GM12801 (cell line): ENCODE results near the gene RAB17.

Experiments used
- CTCF ChIP-seq: IDR thresholded peaks from one replicate; pipeline ENCODE4 v1.5.1; 2011; ENCODE audit warnings: control low read depth; ENCODE audit not compliant: insufficient read length; ENCODE audit errors: extremely low read depth

RAB17 gene

DNA sequence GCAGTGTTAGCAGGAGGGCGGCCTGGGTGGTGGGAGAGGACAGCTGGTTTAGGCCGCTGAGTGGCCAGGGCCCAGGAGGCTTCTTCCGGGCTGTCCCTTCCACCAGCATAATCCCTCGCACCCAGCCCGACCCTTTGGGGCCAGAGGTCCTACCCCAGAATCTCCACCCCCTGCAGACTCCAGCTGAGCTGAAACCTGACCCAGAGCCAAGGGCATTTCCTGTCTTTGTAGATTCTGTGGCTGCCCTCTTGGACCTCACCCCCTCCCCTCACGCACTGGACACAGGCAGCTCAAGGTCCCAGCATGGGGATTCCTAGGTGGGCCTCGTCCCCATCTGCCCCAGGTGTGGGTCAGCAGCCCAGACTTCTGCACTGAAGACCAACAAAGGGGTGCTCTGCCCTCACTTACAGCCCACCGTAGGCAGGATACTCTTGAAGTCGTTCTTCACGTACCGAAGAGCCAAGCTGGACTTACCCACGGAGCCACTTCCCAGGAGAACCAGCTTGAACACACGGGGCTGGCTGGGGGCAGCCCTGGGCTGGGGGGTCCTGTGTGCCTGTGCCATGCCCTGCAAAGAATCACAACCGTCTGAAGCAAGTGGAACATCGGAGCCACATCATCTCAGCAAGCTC, 4.8 kb downstream of the RAB17 start:
- TF ChIP-seq CTCF, result no peak

- no peak for TF ChIP-seq CTCF
Observed at GRCh38 chr2:237583385-237584295, 6.9 kb downstream of the RAB17 start.

- TF ChIP-seq CTCF, result no peak
Observed at GRCh38 chr2:237581751-237582746, 8.5 kb downstream of the RAB17 start.

- TF ChIP-seq CTCF, result no peak
Observed at GRCh38 chr2:237581326-237581725, 9.2 kb downstream of the RAB17 start.

DNA sequence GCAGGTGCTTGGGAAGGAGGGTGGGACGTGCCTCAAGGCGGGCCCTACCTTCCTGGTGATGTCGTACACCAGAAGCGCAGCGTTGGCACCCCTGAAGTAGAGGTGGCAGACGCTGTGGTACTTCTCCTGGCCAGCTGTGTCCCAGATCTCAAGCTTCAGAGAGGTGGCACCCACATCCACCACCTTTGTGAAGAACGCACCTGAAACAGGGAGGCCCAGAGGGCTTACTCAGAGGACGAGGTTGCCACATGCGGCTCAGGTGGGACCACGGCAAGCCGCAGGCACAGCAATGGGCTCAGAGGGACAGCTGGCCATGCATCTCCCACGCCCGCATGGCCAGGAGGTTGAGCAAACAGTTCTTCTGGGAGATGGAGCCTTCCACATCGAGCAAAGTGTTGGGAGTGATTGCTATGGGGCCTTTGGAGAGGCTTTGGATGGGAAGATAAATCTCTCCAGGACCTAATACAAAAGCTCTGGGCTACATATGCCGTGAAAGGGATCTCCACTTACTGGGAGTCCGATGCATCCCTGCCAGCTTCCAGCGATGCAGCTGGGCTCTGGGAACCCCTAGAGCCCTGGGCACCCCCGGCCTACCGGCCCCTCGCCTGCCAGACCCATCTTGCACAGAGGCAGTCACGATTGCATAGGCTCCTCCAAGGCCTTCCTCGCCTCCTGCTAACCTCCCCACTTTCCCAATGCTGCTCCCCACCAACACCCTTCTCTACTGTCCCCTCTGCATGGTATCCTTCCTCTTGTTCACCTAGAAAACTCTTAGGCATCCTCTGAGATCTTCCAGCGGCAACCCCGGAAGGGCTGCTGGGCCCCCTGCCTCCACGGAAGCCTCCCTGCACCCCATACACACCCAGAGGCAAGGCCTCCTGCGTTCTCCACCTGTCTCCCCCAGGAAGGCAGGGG, 12.3 kb downstream of the RAB17 start:
- no peak for TF ChIP-seq CTCF

GRCh38 chr2:237577458-237577857, 13.1 kb downstream of the RAB17 start:
- no peak for TF ChIP-seq CTCF
